OCI-LY1 (cell line): ENCODE results near the gene CASP4.
A peak's percentile ranks its signal among the peaks of the same experiment; 100 is the strongest.

Experiments used
- H2AFZ ChIP-seq: fragments of 200-600 bp; sonication (generic), shearing (Covaris generic); 2 replicates; pipeline ENCODE4 v1.6.0; 2014; ENCODE audit warnings: antibody characterized with exemption, mild to moderate bottlenecking, low read length
- H3F3A ChIP-seq: fragments of 200-600 bp; sonication (generic), shearing (Covaris generic); 2 replicates; pipeline ENCODE4 v1.6.0; 2014; ENCODE audit warnings: mild to moderate bottlenecking, antibody characterized with exemption, low read length, moderate library complexity; ENCODE audit not compliant: insufficient read depth
- H3K27ac ChIP-seq: fragments of 200-600 bp; sonication (generic); 2 replicates; pipeline ENCODE4 v1.5.1; 2014; ENCODE audit warnings: low read length, mixed run types, mild to moderate bottlenecking, low read depth; ENCODE audit not compliant: poor library complexity, severe bottlenecking
- H3K27me3 ChIP-seq: fragments of 200-600 bp; sonication (generic); 2 replicates; pipeline ENCODE4 v1.6.0; 2014; ENCODE audit warnings: antibody characterized with exemption, mild to moderate bottlenecking, low read length, moderate library complexity; ENCODE audit not compliant: insufficient read depth
- H3K36me3 ChIP-seq: fragments of 200-600 bp; sonication (generic); 2 replicates; pipeline ENCODE4 v1.6.1; 2014; ENCODE audit warnings: mild to moderate bottlenecking, antibody characterized with exemption, low read length, moderate library complexity, mixed read lengths; ENCODE audit not compliant: insufficient read depth
- H3K4me1 ChIP-seq: fragments of 200-600 bp; sonication (generic); 2 replicates; pipeline ENCODE4 v1.5.1; 2014; ENCODE audit warnings: mild to moderate bottlenecking, low read length, moderate library complexity; ENCODE audit not compliant: insufficient read depth, severe bottlenecking
- H3K4me2 ChIP-seq: fragments of 200-600 bp; sonication (generic), shearing (Covaris generic); 2 replicates; pipeline ENCODE4 v1.6.1; 2014; ENCODE audit warnings: low read length
- H3K4me3 ChIP-seq: fragments of 200-600 bp; sonication (generic); 2 replicates; pipeline ENCODE4 v1.5.1; 2014; ENCODE audit warnings: low read length, low read depth, mild to moderate bottlenecking, mixed read lengths; ENCODE audit not compliant: poor library complexity, severe bottlenecking
- H3K79me2 ChIP-seq: fragments of 200-600 bp; shearing (Covaris generic); 2 replicates; pipeline ENCODE4 v1.6.1; 2016; ENCODE audit warnings: mixed run types, low read length, mixed read lengths; ENCODE audit not compliant: insufficient read depth
- H3K9ac ChIP-seq: fragments of 200-600 bp; sonication (generic), shearing (Covaris generic); 2 replicates; pipeline ENCODE4 v1.6.1; 2014; ENCODE audit warnings: mild to moderate bottlenecking, low read length, mixed read lengths
- H3K9me2 ChIP-seq: fragments of 200-600 bp; sonication (generic), shearing (Covaris generic); 2 replicates; pipeline ENCODE4 v1.6.1; 2014; ENCODE audit warnings: low read depth, mild to moderate bottlenecking, low read length, mixed read lengths
- H3K9me3 ChIP-seq: fragments of 200-600 bp; shearing (Covaris generic); 2 replicates; pipeline ENCODE4 v1.6.1; 2014; ENCODE audit warnings: low read length, mixed read lengths
- H4K20me1 ChIP-seq: fragments of 200-600 bp; sonication (generic), shearing (Covaris generic); 2 replicates; pipeline ENCODE4 v1.6.0; 2016; ENCODE audit warnings: mild to moderate bottlenecking, low read length; ENCODE audit not compliant: insufficient read depth
- CTCF ChIP-seq: fragments of 200-600 bp; sonication (generic), shearing (Covaris generic); IDR thresholded peaks from 2 replicates; pipeline ENCODE4 v1.5.1; 2017; ENCODE audit warnings: mild to moderate bottlenecking, antibody characterized with exemption, low read length, moderate library complexity, mixed read lengths
- EZH2 ChIP-seq: fragments of 200-600 bp; sonication (generic), shearing (Covaris generic); IDR thresholded peaks from 2 replicates; pipeline ENCODE4 v1.8.0; 2017; ENCODE audit warnings: borderline replicate concordance, mixed run types, mild to moderate bottlenecking, antibody characterized with exemption, low read length, moderate library complexity, mixed read lengths

Gene CASP4

GRCh38 chr11:104970756-104971155, 2.4 kb upstream of the CASP4 start:
- no peak overlapping the region for H2AFZ ChIP-seq
- no peak overlapping the region for H3K4me2 ChIP-seq
- no peak for TF ChIP-seq EZH2
- TF ChIP-seq CTCF = no peak

GRCh38 chr11:104968856-104969776, 742 bp upstream of the CASP4 start:
- Histone ChIP-seq H3K9ac (no peak overlapping the region), H4K20me1 (no peaks in the 10 kb centered on the region), H3K4me3 (peak overlapping the region; percentile 48), H3K4me2 (0 out of 2 replicates have a peak overlapping the region, but pooled peaks have one; percentile 61), H3K79me2 (no peaks in the 10 kb centered on the region), H3K27me3 (no peaks in the 10 kb centered on the region), H3F3A (no peaks in the 10 kb centered on the region), H3K27ac (no peak overlapping the region), H3K36me3 (no peaks in the 10 kb centered on the region), H3K4me1 (peaks cover 5% of the 10 kb centered on the region), H2AFZ (peak overlapping the region; percentile 84; the same call in 1 of the 2 replicates), H3K9me3 (no peaks in the 10 kb centered on the region), H3K9me2 (no peaks in the 10 kb centered on the region)
- TF ChIP-seq EZH2 (no peak), CTCF (no peak)

More at GRCh38 chr11:104970756-104971155, 2.4 kb upstream of the CASP4 start:
- no peaks in the 10 kb centered on the region for H4K20me1 ChIP-seq
- peaks cover 5% of the 10 kb centered on the region for H3K4me1 ChIP-seq
- no peaks in the 10 kb centered on the region for H3F3A ChIP-seq
- no peaks in the 10 kb centered on the region for H3K27me3 ChIP-seq
- H3K9me3 ChIP-seq = no peaks in the 10 kb centered on the region
- H3K79me2 ChIP-seq = no peaks in the 10 kb centered on the region
- H3K9me2 ChIP-seq = no peaks in the 10 kb centered on the region
- H3K4me3 ChIP-seq = no peak overlapping the region
- no peak overlapping the region for H3K9ac ChIP-seq
- no peaks in the 10 kb centered on the region for H3K36me3 ChIP-seq
- H3K27ac ChIP-seq = no peak overlapping the region

- H2AFZ ChIP-seq = peak overlapping the region; percentile 84
- H3K27ac ChIP-seq = no peak overlapping the region
- H3K9ac ChIP-seq = no peak overlapping the region
Observed at GRCh38 chr11:104967534-104968354, 630 bp downstream of the CASP4 start.

More at GRCh38 chr11:104967534-104968354, 630 bp downstream of the CASP4 start:
- no peaks in the 10 kb centered on the region for H3K9me3 ChIP-seq
- no peaks in the 10 kb centered on the region for H3F3A ChIP-seq
- TF ChIP-seq EZH2 (no peak), CTCF (no peak)
- H4K20me1 ChIP-seq = no peaks in the 10 kb centered on the region
- H3K27me3 ChIP-seq = no peaks in the 10 kb centered on the region
- no peaks in the 10 kb centered on the region for H3K79me2 ChIP-seq
- peaks cover 5% of the 10 kb centered on the region for H3K4me1 ChIP-seq
- no peaks in the 10 kb centered on the region for H3K9me2 ChIP-seq
- no peaks in the 10 kb centered on the region for H3K36me3 ChIP-seq
- H3K4me2 ChIP-seq = peak overlapping the region; percentile 61
- peak overlapping the region; percentile 48 for H3K4me3 ChIP-seq
